Measurements from ENCODE around the gene ZNF555.

ZNF555 gene

DNA sequence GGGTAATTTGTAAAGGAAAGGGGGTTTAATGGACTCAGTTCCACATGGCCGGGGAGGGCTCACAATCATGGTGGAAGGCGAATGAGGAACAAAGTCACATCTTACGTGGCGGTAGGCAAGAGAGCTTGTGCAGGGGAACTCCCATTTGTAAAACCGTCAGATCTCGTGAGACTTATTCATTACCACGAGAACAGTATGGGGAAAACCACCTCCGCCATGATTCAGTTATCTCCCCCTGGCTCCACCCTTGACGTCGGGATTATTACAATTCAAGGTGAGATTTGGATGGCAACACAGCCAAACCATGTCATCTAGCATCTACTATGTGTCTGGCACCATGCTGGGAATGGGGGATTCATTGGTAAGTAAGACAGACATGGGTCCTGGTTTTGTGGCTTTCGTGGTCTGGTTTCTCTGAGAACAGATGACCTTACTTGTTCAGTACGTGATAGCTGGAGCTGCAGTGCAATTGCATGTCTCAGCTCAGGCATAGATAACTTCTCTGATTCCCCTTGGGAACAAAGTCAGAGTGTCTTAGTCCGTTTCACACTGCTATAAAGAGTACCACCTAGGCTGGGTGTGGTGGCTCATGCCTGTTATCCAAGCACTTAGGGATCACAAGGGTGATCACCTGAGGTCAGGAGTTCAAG, 13.3 kb upstream of the ZNF555 start:
- Histone ChIP-seq H3K4me1 (ENCODE audit: control insufficient read depth in 2 of 2, insufficient read depth in 1 of 2, low read depth in 1 of 2, low read length in 2 of 2) (no peaks in the 10 kb centered on the region), H3K27ac (replicated peaks; ENCODE audit: low read length) (no peak overlapping the region), H4K91ac (ENCODE audit: low read depth, low read length, poor library complexity) (no peak overlapping the region), H3K27me3 (ENCODE audit: control insufficient read depth in 3 of 3, insufficient read depth in 3 of 3, low read depth in 1 of 3, low read length in 3 of 3) (no peaks in the 10 kb centered on the region), H2AK5ac (ENCODE audit: low read depth, low read length) (no peak overlapping the region), H3K18ac (ENCODE audit: low read length) (no peak overlapping the region), H3K79me1 (ENCODE audit: low read depth, low read length) (peaks cover 2% of the 10 kb centered on the region), H2BK120ac (ENCODE audit: low read depth, low read length) (no peak overlapping the region), H2BK5ac (ENCODE audit: low read length) (no peak overlapping the region), H2BK15ac (ENCODE audit: low read length) (no peak overlapping the region), H3K4me3 (ENCODE audit: low read length in 2 of 2) (no peak overlapping the region), H3K4me2 (ENCODE audit: insufficient read depth, low read length, poor library complexity, severe bottlenecking) (no peak overlapping the region), H2AFZ (ENCODE audit: low read length) (no peak overlapping the region), H4K8ac (ENCODE audit: low read depth, low read length) (no peak overlapping the region), H3K9ac (ENCODE audit: low read depth, low read length, poor library complexity) (no peak overlapping the region), H3K4ac (ENCODE audit: low read length) (no peak overlapping the region), H2BK12ac (ENCODE audit: low read length) (no peak overlapping the region), H3K23ac (ENCODE audit: low read depth, low read length, poor library complexity) (no peak overlapping the region), H3K14ac (ENCODE audit: low read length) (no peak overlapping the region), H3K9me3 (replicated peaks in 1 of 2; ENCODE audit: control insufficient read depth in 2 of 2, insufficient read depth in 1 of 2, low read depth in 1 of 2, low read length in 2 of 2) (peaks cover 21 to 64% of the 10 kb centered on the region in 2 donors), H3K36me3 (replicated peaks in 1 of 2; ENCODE audit: control insufficient read depth in 2 of 2, insufficient read depth in 2 of 2, low read length in 2 of 2) (peaks cover 16 to 52% of the 10 kb centered on the region in 2 donors)
- DNase-seq (ENCODE audit: low spot score) = no peak
- WGBS, 2 donors (ENCODE audit: extremely low coverage in 2 of 2, insufficient read length in 2 of 2, insufficient replicate concordance in 1 of 2) = no CpG with 5 or more reads among the region's 13 CpGs

DNA sequence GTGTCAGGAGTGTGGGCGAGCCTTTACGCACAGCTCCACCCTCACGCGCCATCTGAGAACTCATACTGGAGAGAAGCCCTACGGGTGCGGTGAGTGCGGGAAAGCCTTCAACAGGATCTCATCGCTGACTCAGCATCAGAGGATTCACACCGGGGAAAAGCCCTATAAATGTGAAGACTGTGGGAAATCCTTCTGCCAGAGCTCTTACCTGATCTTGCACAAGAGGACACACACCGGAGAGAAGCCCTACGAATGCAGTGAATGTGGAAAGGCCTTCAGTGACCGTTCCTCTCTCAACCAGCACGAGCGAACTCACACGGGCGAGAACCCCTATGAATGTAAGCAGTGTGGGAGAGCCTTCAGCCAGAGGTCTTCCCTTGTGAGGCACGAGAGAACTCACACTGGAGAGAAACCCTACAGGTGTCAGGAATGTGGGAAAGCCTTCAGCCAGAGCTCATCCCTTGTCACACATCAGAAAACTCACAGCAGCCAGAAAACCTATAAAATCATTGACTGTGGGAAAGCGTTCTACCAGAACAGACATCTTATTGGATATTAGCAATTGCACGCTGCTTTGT, 6.9 kb upstream of the ZNF555 start:
- no peak overlapping the region for H2AK5ac ChIP-seq (ENCODE audit: low read depth, low read length)
- H3K27me3 ChIP-seq (ENCODE audit: control insufficient read depth in 3 of 3, insufficient read depth in 3 of 3, low read depth in 1 of 3, low read length in 3 of 3) = no peaks in the 10 kb centered on the region
- peaks cover 26 to 50% of the 10 kb centered on the region in 2 donors for H3K36me3 ChIP-seq (replicated peaks in 1 of 2; ENCODE audit: control insufficient read depth in 2 of 2, insufficient read depth in 2 of 2, low read length in 2 of 2)
- no peak overlapping the region for H2BK12ac ChIP-seq (ENCODE audit: low read length)
- no peak overlapping the region for H2BK5ac ChIP-seq (ENCODE audit: low read length)
- no peak overlapping the region for H3K4ac ChIP-seq (ENCODE audit: low read length)
- H2AFZ ChIP-seq (ENCODE audit: low read length) = no peak overlapping the region
- H4K91ac ChIP-seq (ENCODE audit: low read depth, low read length, poor library complexity) = no peak overlapping the region
- no peak overlapping the region for H3K4me3 ChIP-seq (ENCODE audit: low read length in 2 of 2)
- H3K18ac ChIP-seq (ENCODE audit: low read length) = no peak overlapping the region
- H4K8ac ChIP-seq (ENCODE audit: low read depth, low read length) = no peak overlapping the region
- H2BK120ac ChIP-seq (ENCODE audit: low read depth, low read length) = no peak overlapping the region
- WGBS, 2 donors (ENCODE audit: extremely low coverage in 2 of 2, insufficient read length in 2 of 2, insufficient replicate concordance in 1 of 2) = no CpG with 5 or more reads among the region's 19 CpGs
- H3K9me3 ChIP-seq (replicated peaks in 1 of 2; ENCODE audit: control insufficient read depth in 2 of 2, insufficient read depth in 1 of 2, low read depth in 1 of 2, low read length in 2 of 2) = peaks cover 45 to 82% of the 10 kb centered on the region in 2 donors
- H3K9ac ChIP-seq (ENCODE audit: low read depth, low read length, poor library complexity) = no peak overlapping the region
- H2BK15ac ChIP-seq (ENCODE audit: low read length) = no peak overlapping the region
- H3K27ac ChIP-seq (replicated peaks; ENCODE audit: low read length) = no peak overlapping the region
- H3K14ac ChIP-seq (ENCODE audit: low read length) = no peak overlapping the region
- H3K23ac ChIP-seq (ENCODE audit: low read depth, low read length, poor library complexity) = no peak overlapping the region
- H3K79me1 ChIP-seq (ENCODE audit: low read depth, low read length) = no peaks in the 10 kb centered on the region
- H3K4me1 ChIP-seq (ENCODE audit: control insufficient read depth in 2 of 2, insufficient read depth in 1 of 2, low read depth in 1 of 2, low read length in 2 of 2) = no peaks in the 10 kb centered on the region
- no peak overlapping the region for H3K4me2 ChIP-seq (ENCODE audit: insufficient read depth, low read length, poor library complexity, severe bottlenecking)
- DNase-seq (ENCODE audit: low spot score) = no peak

DNA sequence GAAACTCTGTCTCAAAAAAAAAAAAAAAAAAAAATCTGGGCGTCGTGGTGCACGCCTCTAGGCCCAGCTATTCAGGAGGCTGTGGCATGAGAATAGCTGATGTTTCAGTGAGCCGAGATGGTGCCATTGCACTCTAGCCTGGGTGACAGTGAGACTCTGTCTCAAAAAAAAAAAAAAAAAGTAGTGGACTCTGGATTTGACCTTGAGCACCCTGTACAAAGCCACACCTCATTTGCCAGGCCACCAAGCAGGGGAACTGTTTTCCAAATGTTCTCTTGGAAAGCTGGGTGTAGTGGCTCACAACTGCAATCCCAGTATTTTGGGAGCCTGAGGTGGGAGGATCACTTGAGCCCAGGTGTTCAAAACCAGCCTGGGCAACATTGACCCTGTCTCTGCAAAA, 3.8 kb upstream of the ZNF555 start:
- DNase-seq (ENCODE audit: low spot score) = no peak
- Histone ChIP-seq H4K8ac (ENCODE audit: low read depth, low read length) (no peak overlapping the region), H3K4me1 (ENCODE audit: control insufficient read depth in 2 of 2, insufficient read depth in 1 of 2, low read depth in 1 of 2, low read length in 2 of 2) (peaks cover 0 to 2% of the 10 kb centered on the region in 2 donors), H2BK120ac (ENCODE audit: low read depth, low read length) (no peak overlapping the region), H3K79me1 (ENCODE audit: low read depth, low read length) (peaks cover 2% of the 10 kb centered on the region), H2BK15ac (ENCODE audit: low read length) (no peak overlapping the region), H3K9me3 (replicated peaks in 1 of 2; ENCODE audit: control insufficient read depth in 2 of 2, insufficient read depth in 1 of 2, low read depth in 1 of 2, low read length in 2 of 2) (peaks cover 39 to 67% of the 10 kb centered on the region in 2 donors), H3K36me3 (replicated peaks in 1 of 2; ENCODE audit: control insufficient read depth in 2 of 2, insufficient read depth in 2 of 2, low read length in 2 of 2) (peaks cover 26 to 44% of the 10 kb centered on the region in 2 donors), H3K27me3 (ENCODE audit: control insufficient read depth in 3 of 3, insufficient read depth in 3 of 3, low read depth in 1 of 3, low read length in 3 of 3) (peaks cover 0 to 5% (median 0%) of the 10 kb centered on the region in 3 experiments), H2BK5ac (ENCODE audit: low read length) (no peak overlapping the region), H3K27ac (replicated peaks; ENCODE audit: low read length) (no peak overlapping the region), H2AK5ac (ENCODE audit: low read depth, low read length) (no peak overlapping the region), H4K91ac (ENCODE audit: low read depth, low read length, poor library complexity) (no peak overlapping the region), H2BK12ac (ENCODE audit: low read length) (no peak overlapping the region), H2AFZ (ENCODE audit: low read length) (no peak overlapping the region), H3K23ac (ENCODE audit: low read depth, low read length, poor library complexity) (no peak overlapping the region), H3K9ac (ENCODE audit: low read depth, low read length, poor library complexity) (no peak overlapping the region), H3K4me3 (ENCODE audit: low read length in 2 of 2) (no peak overlapping the region), H3K4ac (ENCODE audit: low read length) (no peak overlapping the region), H3K4me2 (ENCODE audit: insufficient read depth, low read length, poor library complexity, severe bottlenecking) (no peak overlapping the region), H3K14ac (ENCODE audit: low read length) (no peak overlapping the region), H3K18ac (ENCODE audit: low read length) (no peak overlapping the region)
- no CpG with 5 or more reads among the region's 4 CpGs for WGBS, 2 donors (ENCODE audit: extremely low coverage in 2 of 2, insufficient read length in 2 of 2, insufficient replicate concordance in 1 of 2)

DNA sequence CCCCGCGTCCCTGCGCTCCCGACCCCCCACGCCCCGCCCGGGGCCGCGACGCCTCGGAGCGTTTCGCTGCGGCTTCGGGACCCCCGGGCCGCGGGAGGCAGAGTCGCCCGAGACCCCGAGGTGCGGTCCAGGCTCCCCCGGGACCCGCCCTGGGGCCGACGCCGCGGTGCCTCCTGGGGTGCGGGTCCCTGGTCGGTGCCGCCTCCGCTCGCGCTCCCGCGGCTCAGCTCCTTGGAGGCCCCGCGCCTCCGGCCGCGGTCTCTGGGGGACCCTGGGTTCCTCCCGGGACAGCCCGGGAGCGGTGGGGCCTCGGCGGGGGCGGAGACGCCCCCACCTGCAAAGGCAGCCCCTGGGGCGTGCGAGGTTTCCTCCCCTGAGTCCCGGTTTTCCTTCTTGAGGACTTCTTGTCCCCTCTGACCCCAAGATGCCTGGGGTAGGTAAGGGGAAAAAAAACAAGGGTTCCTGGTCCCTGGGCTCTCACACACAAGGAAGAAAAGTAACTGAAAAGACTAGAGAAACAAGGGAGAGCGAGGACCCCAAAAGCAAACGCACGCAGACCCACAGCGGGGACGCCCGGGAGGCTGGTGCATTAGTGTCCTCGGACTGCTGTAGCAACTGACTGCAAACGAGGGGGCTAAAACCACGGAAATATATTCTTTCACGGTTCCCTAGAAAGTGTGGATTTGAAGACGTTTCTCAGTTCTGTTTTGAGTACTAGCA, 740 bp downstream of the ZNF555 start:
- peak overlapping the region; percentile 73 for H3K4me2 ChIP-seq (ENCODE audit: insufficient read depth, low read length, poor library complexity, severe bottlenecking)
- no peak overlapping the region for H4K91ac ChIP-seq (ENCODE audit: low read depth, low read length, poor library complexity)
- no peak overlapping the region for H3K14ac ChIP-seq (ENCODE audit: low read length)
- peaks cover 16 to 64% of the 10 kb centered on the region in 2 donors for H3K9me3 ChIP-seq (replicated peaks in 1 of 2; ENCODE audit: control insufficient read depth in 2 of 2, insufficient read depth in 1 of 2, low read depth in 1 of 2, low read length in 2 of 2)
- peak overlapping the region; percentile 63 for H2AK5ac ChIP-seq (ENCODE audit: low read depth, low read length)
- H3K23ac ChIP-seq (ENCODE audit: low read depth, low read length, poor library complexity) = peak overlapping the region; percentile 73
- peak overlapping the region; percentile 87 for H3K18ac ChIP-seq (ENCODE audit: low read length)
- H3K27me3 ChIP-seq (ENCODE audit: control insufficient read depth in 3 of 3, insufficient read depth in 3 of 3, low read depth in 1 of 3, low read length in 3 of 3) = peaks cover 0 to 6% (median 0%) of the 10 kb centered on the region in 3 experiments
- H3K79me1 ChIP-seq (ENCODE audit: low read depth, low read length) = peaks cover 5% of the 10 kb centered on the region
- peak overlapping the region; percentile 100 for H2AFZ ChIP-seq (ENCODE audit: low read length)
- H3K4ac ChIP-seq (ENCODE audit: low read length) = no peak overlapping the region
- H4K8ac ChIP-seq (ENCODE audit: low read depth, low read length) = no peak overlapping the region
- peak overlapping the region; percentile 87 for H2BK5ac ChIP-seq (ENCODE audit: low read length)
- no peak overlapping the region for H3K27ac ChIP-seq (replicated peaks; ENCODE audit: low read length)
- peaks cover 0 to 2% of the 10 kb centered on the region in 2 donors for H3K4me1 ChIP-seq (ENCODE audit: control insufficient read depth in 2 of 2, insufficient read depth in 1 of 2, low read depth in 1 of 2, low read length in 2 of 2)
- no peak for DNase-seq (ENCODE audit: low spot score)
- no CpG with 5 or more reads among the region's 62 CpGs for WGBS, 2 donors (ENCODE audit: extremely low coverage in 2 of 2, insufficient read length in 2 of 2, insufficient replicate concordance in 1 of 2)
- peak overlapping the region; percentile 77 for H3K9ac ChIP-seq (ENCODE audit: low read depth, low read length, poor library complexity)
- H3K36me3 ChIP-seq (replicated peaks in 1 of 2; ENCODE audit: control insufficient read depth in 2 of 2, insufficient read depth in 2 of 2, low read length in 2 of 2) = peaks cover 2 to 24% of the 10 kb centered on the region in 2 donors
- H2BK120ac ChIP-seq (ENCODE audit: low read depth, low read length) = no peak overlapping the region
- peak overlapping the region; percentile 97 to 98 for H3K4me3 ChIP-seq (ENCODE audit: low read length in 2 of 2)
- no peak overlapping the region for H2BK15ac ChIP-seq (ENCODE audit: low read length)
- no peak overlapping the region for H2BK12ac ChIP-seq (ENCODE audit: low read length)
